ENCODE data around the gene RPL26. TPM values are rescaled to one million over a fixed set of nuclear protein-coding genes. Genes with fewer than 3 reads are reported as not detected.
"Not testable (repeated sequence)": the region's sequence is repeated elsewhere in the genome, so short reads cannot be mapped to it uniquely, and the experiment has no call there.

RPL26 gene
- total RNA-seq, 1 donor from 2014 or later, result 727 TPM

DNA sequence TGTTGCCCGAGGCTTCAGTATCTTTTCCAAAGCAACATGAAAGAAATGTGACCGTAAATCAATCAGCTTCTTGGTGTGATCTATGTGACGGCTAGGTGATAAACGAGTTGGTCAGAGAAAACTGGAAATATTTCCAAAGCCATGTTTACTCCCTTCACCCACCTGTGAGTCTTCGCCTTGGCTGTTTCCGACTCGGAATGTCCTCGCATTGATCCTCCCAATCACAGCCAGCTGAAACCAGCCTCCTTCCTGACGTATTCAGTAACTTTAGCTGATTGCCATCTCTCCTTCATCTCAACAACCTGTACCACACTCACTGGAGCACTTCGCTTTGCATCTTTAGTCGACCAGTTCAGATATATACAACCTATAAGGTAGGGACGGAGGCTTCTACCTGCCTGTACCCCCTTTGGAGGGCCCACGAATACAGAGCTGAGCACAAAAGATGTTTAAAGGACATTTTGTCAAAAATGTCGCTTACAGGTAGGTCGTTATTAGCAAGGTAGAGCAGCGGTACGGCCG, 7.2 kb downstream of the RPL26 start:
- intact Hi-C loops (cut with DNase I), result loop anchor here (10.0 kb wide), 1 partner anchor 151 kb away; no protein-coding TSS in a partner anchor
- no peak for DNase-seq (ENCODE audit: low spot score)

DNA sequence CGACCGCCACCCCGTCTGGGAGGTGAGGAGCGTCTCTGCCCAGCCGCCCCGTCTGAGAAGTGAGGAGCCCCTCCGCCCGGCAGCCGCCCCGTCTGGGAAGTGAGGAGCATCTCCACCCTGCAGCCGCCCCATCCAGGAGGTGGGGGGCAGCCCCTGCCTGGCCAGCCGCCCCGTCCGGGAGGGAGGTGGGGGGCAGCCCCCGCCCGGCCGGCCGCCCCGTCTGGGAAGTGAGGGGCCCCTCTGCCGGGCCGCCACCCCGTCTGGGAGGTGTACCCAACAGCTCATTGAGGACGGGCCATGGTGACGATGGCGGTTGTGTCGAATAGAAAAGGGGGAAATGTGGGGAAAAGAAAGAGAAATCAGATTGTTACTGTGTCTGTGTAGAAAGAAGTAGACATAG, 9.1 kb downstream of the RPL26 start:
- intact Hi-C loops (cut with DNase I), result loop anchor here (10.0 kb wide), 1 partner anchor 149 kb away; no protein-coding TSS in a partner anchor
- DNase-seq (ENCODE audit: low spot score), result not testable (repeated sequence)

GRCh38 chr17:8372422-8372821, 10.6 kb downstream of the RPL26 start:
- intact Hi-C loops (cut with DNase I), result loop anchor here (10.0 kb wide), 1 partner anchor 148 kb away; no protein-coding TSS in a partner anchor
- DNase-seq (ENCODE audit: low spot score), result no peak

GRCh38 chr17:8371786-8372185, 11.2 kb downstream of the RPL26 start:
- intact Hi-C loops (cut with DNase I), result loop anchor here (10.0 kb wide), 1 partner anchor 147 kb away; no protein-coding TSS in a partner anchor
- DNase-seq (ENCODE audit: low spot score), result no peak

GRCh38 chr17:8369944-8370343, 13.0 kb downstream of the RPL26 start:
- no peak for DNase-seq (ENCODE audit: low spot score)
- intact Hi-C loops (cut with DNase I), result loop anchor here (10.0 kb wide), 1 partner anchor 145 kb away; no protein-coding TSS in a partner anchor

DNA sequence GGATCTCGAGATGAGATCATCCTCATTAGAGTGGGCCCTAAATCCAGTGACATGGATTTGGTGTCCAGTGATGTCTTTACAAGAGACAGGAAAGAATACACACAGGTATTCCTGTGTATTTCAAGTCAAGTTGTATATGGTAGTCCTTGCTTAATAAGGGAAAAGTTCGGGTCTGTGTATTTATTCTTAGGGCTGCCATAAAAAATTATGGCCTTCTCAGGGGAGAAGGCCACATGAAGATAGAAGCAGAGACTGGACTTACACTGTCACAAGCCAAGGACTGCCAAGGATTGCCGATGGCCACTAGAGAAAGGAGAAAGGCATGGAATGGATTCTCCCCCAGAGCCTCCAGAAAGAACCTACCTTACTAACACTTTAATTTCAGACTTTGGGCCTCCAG, 14.8 kb downstream of the RPL26 start:
- intact Hi-C loops (cut with DNase I), result no loop called here

DNA sequence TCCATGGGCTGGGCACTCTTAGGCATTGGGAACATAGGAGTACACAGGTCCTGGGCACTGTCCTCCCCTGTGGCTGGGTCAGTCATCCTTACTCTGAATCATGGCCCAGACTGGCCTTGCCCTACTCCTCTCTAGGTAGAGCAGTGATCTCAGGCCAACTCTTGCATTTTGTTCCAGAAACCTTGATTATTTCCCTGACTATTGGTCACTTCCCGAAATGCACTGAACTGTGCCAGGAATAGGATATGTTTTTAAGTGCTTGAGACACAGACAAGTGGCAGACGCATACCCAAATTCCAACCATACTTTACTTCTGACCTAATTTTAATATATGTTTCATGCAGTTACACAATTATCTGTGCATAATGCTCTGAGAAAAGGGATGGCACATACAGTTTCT, 16.8 kb downstream of the RPL26 start:
- intact Hi-C loops (cut with DNase I), result no loop called here
- no peak for DNase-seq (ENCODE audit: low spot score)

More for the DNA sequence above, 14.8 kb downstream of the RPL26 start:
- DNase-seq (ENCODE audit: low spot score), result no peak

DNA sequence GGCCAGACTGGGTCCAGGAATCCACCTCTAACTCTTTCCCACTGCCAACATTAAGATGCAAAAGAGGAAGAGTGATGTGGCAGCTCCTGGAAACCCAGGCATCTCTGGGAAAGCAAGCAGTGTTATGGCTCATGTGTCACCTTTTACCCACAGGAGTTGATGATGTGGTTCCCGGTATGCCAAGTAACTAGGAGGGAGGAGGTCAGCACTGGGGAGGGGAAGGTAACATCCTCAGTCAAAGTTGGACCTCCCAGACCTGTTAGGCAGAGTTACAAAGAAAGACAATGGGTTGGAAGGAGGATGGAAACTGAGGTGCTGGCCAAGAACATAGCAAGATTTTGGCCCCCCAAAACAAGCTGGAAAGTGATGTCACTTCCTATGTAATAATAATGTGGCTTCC, 17.9 kb downstream of the RPL26 start:
- DNase-seq (ENCODE audit: low spot score), result no peak
- intact Hi-C loops (cut with DNase I), result no loop called here

GRCh38 chr17:8362651-8363332, 20.2 kb downstream of the RPL26 start:
- DNase-seq (ENCODE audit: low spot score), result no peak
- intact Hi-C loops (cut with DNase I), result no loop called here

DNA sequence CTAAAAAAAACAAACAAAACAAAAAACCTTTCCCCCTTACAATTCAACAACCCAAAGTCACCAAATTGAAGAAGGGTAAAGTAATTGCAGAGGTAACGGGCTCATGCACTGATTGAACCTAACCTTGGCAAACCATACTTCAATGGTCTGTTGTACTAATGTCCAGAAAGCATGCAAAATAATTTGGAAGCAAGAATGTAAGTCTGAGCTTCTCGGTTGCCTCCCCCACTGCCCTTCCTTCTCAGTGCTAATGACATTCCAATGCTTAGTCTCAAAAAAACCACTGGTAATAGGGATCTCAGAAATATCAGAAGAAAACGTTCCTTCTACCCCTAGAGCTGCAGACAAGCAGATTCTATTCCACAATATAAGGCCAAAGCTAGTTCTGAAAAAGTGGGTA, 22.2 kb downstream of the RPL26 start:
- no peak for DNase-seq (ENCODE audit: low spot score)
- intact Hi-C loops (cut with DNase I), result no loop called here

DNA sequence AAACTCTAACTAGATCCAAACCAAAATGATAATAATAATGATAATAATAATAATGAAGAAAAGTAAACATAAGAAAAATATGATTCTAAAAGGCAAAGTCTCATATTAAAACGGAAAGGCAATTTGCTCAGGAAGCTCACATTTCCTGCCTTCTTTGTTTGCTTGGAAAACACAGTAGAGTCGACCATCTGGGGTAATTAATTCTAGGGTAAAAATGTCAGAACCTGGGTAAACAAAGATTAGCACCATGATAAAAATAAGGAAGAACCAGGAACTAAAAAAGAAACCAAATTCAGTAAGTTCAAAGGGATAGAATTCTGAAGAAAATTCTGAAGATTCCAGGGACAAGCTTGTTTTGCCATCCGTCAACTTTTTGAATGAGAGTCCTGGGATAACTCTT, 22.7 kb downstream of the RPL26 start:
- intact Hi-C loops (cut with DNase I), result no loop called here
- DNase-seq (ENCODE audit: low spot score), result no peak

DNA sequence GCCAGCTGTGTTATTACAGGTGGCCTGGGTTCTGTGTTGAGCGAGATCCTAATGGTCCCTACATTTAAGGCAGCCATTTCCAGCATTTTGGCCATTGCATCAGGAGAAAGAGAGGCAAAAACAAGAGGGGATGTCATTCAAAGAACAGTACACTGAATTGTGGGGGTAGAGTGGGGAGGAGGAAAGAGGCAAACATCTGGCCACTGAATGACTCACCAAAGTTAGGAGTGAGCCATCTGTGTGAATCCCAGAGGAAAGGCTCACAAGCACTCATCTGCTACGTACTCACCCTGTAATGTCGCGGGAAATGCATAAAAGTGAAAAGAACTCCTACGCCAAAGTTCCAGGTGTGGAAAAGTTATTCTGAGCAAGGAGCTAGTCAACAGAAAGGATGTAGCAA, 23.2 kb downstream of the RPL26 start:
- DNase-seq (ENCODE audit: low spot score), result no peak
- intact Hi-C loops (cut with DNase I), result loop anchor here (5.0 kb wide), 1 partner anchor 47 kb away; the partner anchor contains the start of gene ARHGEF15

- intact Hi-C loops (cut with DNase I), result loop anchor here (5.0 kb wide), 1 partner anchor 46 kb away; the partner anchor contains the start of gene ARHGEF15
- DNase-seq (ENCODE audit: low spot score), result no peak
Observed at GRCh38 chr17:8357910-8358309, 25.1 kb downstream of the RPL26 start.

GRCh38 chr17:8354236-8354635, 28.8 kb downstream of the RPL26 start:
- intact Hi-C loops (cut with DNase I), result no loop called here
- no peak for DNase-seq (ENCODE audit: low spot score)

GRCh38 chr17:8353736-8354135, 29.3 kb downstream of the RPL26 start:
- intact Hi-C loops (cut with DNase I), result no loop called here
- no peak for DNase-seq (ENCODE audit: low spot score)

DNA sequence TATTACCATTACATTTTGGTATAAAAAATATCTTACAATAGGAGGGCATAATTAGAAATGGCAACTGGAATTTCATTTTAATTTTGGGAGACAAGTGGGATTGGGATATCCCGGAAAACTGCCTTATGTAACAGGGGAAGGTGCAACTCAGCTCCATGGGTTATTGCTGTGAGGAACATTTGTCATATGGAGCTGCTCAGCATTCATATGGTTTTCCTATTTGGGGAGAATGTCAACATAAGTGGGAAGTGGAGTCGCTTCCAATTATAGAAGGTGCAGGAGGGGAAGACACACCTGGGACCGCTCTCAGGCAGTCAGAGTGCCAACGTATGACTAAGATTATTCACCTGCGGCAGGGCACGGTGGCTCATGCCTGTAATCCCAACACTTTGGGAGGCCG, 32.7 kb downstream of the RPL26 start:
- intact Hi-C loops (cut with DNase I), result no loop called here
- DNase-seq (ENCODE audit: low spot score), result no peak

GRCh38 chr17:8347001-8347400, 36.0 kb downstream of the RPL26 start:
- intact Hi-C loops (cut with DNase I), result not testable (repeated sequence)

GRCh38 chr17:8345951-8346665, 36.9 kb downstream of the RPL26 start:
- DNase-seq (ENCODE audit: low spot score), result no peak
- intact Hi-C loops (cut with DNase I), result no loop called here

More at GRCh38 chr17:8347001-8347400, 36.0 kb downstream of the RPL26 start:
- not testable (repeated sequence) for DNase-seq (ENCODE audit: low spot score)

- intact Hi-C loops (cut with DNase I), result no loop called here
- DNase-seq (ENCODE audit: low spot score), result no peak
Observed at GRCh38 chr17:8345052-8345690, 37.8 kb downstream of the RPL26 start.

- intact Hi-C loops (cut with DNase I), result no loop called here
Observed at GRCh38 chr17:8341456-8341855, 41.5 kb downstream of the RPL26 start.

More at GRCh38 chr17:8341456-8341855, 41.5 kb downstream of the RPL26 start:
- no peak for DNase-seq (ENCODE audit: low spot score)

Measured in cardiac septum (tissue), 1 donor.